ENCODE data around the gene RRP36.

The RRP36 gene

DNA sequence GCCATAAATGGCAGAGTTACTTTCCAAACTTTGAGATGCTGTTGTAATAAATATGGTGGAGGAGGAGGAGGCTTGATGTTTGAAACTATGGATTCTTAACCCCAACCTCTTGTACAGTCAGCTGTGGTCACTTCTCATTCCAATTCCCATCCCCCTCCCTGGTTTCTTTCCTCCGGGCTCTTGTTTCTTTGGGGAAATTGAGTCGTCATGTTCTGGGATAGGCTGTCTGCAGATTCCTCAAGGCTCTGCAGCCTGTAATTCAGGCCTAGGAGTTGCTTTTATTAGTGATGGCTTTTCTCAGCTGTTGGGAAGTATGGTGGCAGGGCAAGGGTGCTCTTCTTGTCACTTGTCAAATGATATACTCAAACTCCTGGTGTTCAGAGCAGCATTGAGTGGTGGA, 57.3 kb downstream of the RRP36 start:
- TF ChIP-seq CTCF (IDR thresholded peaks at IDR 0.05; ENCODE audit: insufficient read depth, missing control alignments) = no peak
- FAIRE-seq = no peak

More for the DNA sequence above, 57.3 kb downstream of the RRP36 start:
- DNase-seq (ENCODE audit: insufficient read length, low spot score) = no peak

Data from D721Med (cell line).